Activated CD4-positive, alpha-beta T cell treated with anti-CD3 and anti-CD28 coated beads for 24 hours (primary cell): ENCODE measurements around the gene NRXN3.

Experiments used
- DNase-seq, 2 donors: peaks; one replicate each; pipeline ENCODE4 v3.0.0-alpha.2; 2020; ENCODE audit warnings: low read depth in 2 of 2

The NRXN3 gene

DNA sequence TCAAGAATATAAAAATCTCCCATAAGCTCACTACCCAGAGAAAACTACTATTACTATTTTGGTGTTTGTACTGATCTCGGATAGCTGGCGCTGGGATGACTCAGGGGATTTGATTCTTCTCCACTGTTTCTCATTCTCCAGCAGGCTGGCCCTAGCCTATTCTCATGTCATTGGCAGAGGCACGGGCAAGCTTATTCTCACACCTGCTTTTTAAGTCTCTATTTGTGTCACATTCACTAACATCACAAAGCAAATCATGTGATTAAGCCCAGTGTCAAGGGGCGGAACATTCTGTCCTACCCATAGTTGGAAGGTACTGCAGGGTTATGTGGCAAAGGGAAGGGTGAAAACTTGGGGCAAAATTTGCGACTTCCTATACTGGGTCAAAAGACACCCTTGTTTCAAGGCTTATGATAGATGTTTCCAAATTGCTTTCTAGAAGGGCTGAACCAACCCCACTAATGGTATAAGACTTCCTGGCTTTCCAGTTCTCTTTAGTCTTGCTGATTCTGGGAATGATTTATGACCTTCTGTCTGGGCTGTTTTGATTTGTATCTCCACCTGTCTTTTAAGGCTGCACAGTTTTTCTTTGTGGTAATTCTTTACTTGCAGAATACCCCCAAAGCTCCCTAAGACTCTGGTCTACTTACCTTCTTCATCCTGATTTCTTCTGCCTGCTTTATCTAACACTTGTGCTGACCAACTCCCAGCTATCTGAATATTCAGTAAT, 406.4 kb downstream of the NRXN3 start:
- no peak for DNase-seq

DNA sequence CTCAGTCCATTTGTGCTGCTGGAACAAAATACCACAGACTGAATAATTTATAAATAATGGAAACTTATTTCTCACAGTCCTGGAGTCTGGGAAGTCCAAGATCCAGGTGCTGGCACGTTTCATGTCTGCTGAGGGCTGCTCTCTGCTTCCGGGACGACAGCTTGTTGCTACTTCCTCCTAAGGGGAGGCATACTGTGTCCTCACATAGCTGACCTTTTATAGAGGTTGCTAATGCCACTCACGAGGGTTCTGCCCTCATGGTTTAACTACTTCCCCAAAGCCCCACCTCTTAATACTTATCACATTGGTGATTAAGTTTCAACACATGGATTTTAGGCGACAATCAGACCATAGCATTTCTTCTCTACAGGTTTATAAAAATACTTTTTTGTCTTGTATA, 411.1 kb downstream of the NRXN3 start:
- DNase-seq = no peak

GRCh38 chr14:78586681-78587080, 416.5 kb downstream of the NRXN3 start:
- no peak for DNase-seq

DNA sequence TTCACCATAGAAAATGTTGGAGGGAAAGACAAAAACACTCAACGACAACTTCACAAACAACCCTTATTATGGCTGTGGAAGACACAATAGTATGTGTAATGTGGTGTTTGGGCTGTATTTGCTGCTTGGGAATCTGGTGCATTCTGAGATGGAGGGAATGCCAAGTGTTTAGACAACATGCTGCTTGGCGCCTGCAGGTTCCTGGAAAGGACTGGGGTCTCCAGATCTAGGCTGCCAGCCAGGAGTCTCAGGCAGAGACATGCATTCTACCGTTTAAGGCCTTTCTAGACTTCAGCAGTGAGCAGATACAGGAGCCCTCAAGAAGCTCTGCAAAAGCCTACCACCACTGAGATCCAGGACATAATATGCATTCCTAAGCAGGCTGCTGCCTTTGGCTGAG, 418.7 kb downstream of the NRXN3 start:
- DNase-seq = no peak

GRCh38 chr14:78592616-78593219, 422.5 kb downstream of the NRXN3 start:
- DNase-seq = no peak

- DNase-seq = no peak
These were observed 423.8 kb downstream of the NRXN3 start for GRCh38 chr14:78593949-78594348.

- DNase-seq = no peak
These were observed 425.6 kb downstream of the NRXN3 start for GRCh38 chr14:78595797-78596196.

- DNase-seq = peak; percentile 15 to 22
These were observed 428.1 kb downstream of the NRXN3 start for GRCh38 chr14:78598046-78598920.

- DNase-seq = no peak
These were observed 435.0 kb downstream of the NRXN3 start for GRCh38 chr14:78605025-78605762.

- DNase-seq = no peak
These were observed 435.8 kb downstream of the NRXN3 start for GRCh38 chr14:78605897-78606500.

- no peak for DNase-seq
These were observed 439.0 kb downstream of the NRXN3 start for GRCh38 chr14:78608998-78609787.

DNA sequence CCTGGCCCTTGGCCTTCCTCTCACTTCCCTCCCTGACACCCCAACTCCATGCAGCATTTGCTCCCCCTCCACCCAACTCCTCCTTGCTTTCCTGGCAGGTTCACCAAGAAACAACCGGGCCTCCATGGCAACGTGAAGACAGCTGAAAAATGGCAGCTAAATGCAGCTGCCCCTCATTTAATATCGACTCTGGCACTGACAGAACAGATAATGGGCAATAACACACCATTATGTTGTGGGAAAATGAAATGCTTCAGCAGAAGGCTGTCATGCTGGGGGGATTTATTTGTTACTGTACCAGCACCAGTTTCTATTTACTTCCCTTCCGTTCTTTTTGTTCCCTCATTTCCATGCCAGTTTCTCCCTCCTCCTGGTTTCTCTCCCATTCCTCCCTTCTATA, 440.8 kb downstream of the NRXN3 start:
- DNase-seq = no peak

DNA sequence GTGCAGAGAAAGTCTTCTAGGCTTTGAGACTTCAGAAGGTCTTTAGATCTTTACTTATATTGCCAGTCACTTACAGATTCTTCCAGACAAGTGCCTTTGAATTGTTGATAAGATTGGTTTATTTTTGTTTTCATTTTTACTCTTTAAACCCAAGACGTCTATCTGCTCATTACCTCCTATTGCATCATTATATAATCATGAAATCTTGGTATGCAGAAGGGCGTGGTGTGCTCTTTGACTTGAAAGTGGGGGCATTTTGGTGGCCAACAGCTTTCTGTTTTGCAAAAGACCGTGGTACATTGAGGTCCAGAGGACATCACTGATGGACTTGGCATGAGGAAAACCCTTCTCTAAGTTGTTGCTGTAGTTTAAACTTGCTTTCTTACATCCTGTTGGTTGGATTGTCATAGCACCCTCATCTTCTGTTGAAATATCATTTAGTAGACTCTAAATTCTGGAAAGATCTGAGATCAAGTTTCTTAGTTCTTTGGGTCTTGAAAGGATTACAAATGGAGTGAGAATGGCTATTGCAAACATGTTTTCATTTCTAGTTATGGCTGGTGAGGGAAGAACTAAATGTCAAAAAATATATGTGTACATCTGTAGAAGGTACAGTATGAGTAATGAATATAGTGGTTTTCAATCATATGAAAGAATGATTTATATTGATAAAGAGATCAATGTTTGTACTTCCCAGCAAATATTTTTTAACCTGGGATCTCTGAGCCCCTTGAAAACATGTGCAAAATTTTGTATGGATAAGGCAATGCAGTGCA, 441.8 kb downstream of the NRXN3 start:
- DNase-seq = no peak

- DNase-seq = no peak
These were observed 442.5 kb downstream of the NRXN3 start for GRCh38 chr14:78612666-78613065.

DNA sequence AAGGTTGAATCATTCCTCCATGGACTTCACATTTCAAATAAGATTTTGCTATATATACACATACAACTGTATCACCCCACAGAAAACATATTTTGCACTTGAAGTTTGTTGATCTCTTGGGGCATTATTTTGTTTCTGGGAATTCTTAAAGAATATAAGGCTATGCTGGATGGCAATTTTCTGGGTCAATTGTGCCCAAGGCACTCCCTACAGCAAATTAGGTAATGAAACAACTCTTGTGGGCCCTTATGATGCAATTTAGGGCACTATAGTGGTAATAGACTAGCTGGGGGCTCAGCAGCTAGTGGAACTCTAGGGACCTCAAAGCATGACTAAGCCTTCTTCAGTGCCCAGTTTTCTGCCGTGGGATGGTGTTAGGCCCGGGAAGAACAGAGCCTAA, 444.4 kb downstream of the NRXN3 start:
- DNase-seq = no peak

- DNase-seq = no peak
These were observed 447.6 kb downstream of the NRXN3 start for GRCh38 chr14:78617735-78618134.

GRCh38 chr14:78618368-78618767, 448.2 kb downstream of the NRXN3 start:
- DNase-seq = no peak

GRCh38 chr14:78627114-78627513, 456.9 kb downstream of the NRXN3 start:
- DNase-seq = no peak

- DNase-seq = no peak
These were observed 461.4 kb downstream of the NRXN3 start for GRCh38 chr14:78631551-78631950.

GRCh38 chr14:78633752-78634151, 463.6 kb downstream of the NRXN3 start:
- no peak for DNase-seq
